Esophagus muscularis mucosa (tissue), 4 donors: ENCODE data around the gene NBDY. TPM values are rescaled to one million over a fixed set of nuclear protein-coding genes. Genes with fewer than 3 reads are reported as not detected.

Experiments
- DNase-seq: peaks from one replicate; pipeline ENCODE4 v3.0.0-alpha.2; 2017; ENCODE audit errors: extremely low spot score
- H3K27ac ChIP-seq, 4 donors: fragments of 200-600 bp; sonication (generic); replicated peaks in 1 of 4; 1 replicate in 3 of 4; 2 replicates in 1 of 4; pipeline ENCODE4 v1.5.1; 2016 to 2019; ENCODE audit warnings: mild to moderate bottlenecking in 1 of 4
- H3K27me3 ChIP-seq, 4 donors: fragments of 200-600 bp; sonication (generic); one replicate each; pipeline versions ENCODE4 v1.5.1 to v1.6.0; 2016 to 2019
- H3K36me3 ChIP-seq, 4 donors: fragments of 200-600 bp; sonication (generic); one replicate each; pipeline ENCODE4 v1.5.1; 2016 to 2019
- H3K4me1 ChIP-seq, 4 donors: fragments of 200-600 bp; sonication (generic); one replicate each; pipeline ENCODE4 v1.5.1; 2016 to 2019
- H3K4me3 ChIP-seq, 4 donors: fragments of 200-600 bp; sonication (generic); 1 replicate in 2 of 4; 2 replicates in 2 of 4; pipeline ENCODE4 v1.5.1; 2016 to 2019; ENCODE audit warnings: mild to moderate bottlenecking in 4 of 4, moderate library complexity in 1 of 4
- H3K9me3 ChIP-seq, 4 donors: fragments of 200-600 bp; sonication (generic); 1 replicate in 3 of 4; 2 replicates in 1 of 4; pipeline ENCODE4 v1.5.1; 2016 to 2019
- EP300 ChIP-seq: sonication (generic); formaldehyde crosslinking; IDR thresholded peaks from one replicate; pipeline ENCODE4 v1.6.1; 2017; ENCODE audit warnings: antibody characterized with exemption
- POLR2A ChIP-seq: fragments of 450-650 bp; IDR thresholded peaks from one replicate; pipeline ENCODE4 v1.6.1; 2017; ENCODE audit warnings: antibody characterized with exemption, moderate library complexity, mild to moderate bottlenecking, low read depth
- POLR2AphosphoS5 ChIP-seq, 2 donors: sonication (generic); formaldehyde crosslinking; IDR thresholded peaks; one replicate each; pipeline ENCODE4 v1.6.1; 2017; ENCODE audit warnings: antibody characterized with exemption in 2 of 2
- WGBS: methylation state at CpG from one replicate; pipeline ENCODE4 v1.1.5; 2018; 5-methylcytosine and 5-hydroxymethylcytosine counted together
- intact Hi-C: fragments of 100-400 bp; cut with DNase I; formaldehyde crosslinking; loops from one replicate; pipeline ENCODE4 v1.15.1; 2023
- total RNA-seq, 4 donors: library from RNA; depleted of rRNA; stranded (reverse); fragments of >200 nt; gene quantifications; one replicate each; pipeline versions ENCODE4 v1.1.0 to v1.2.1, GENCODE V29; 2016
- TF ChIP-seq, protein P1 (sequence below), 3 experiments: fragments of 200-600 bp in 2 of 3; fragments of 450-650 bp in 1 of 3; sonication (generic) in 2 of 3; IDR thresholded peaks; one replicate each; pipeline ENCODE4 v1.5.1; 2017 to 2019; ENCODE audit warnings: antibody characterized with exemption in 3 of 3, mild to moderate bottlenecking in 2 of 3, moderate library complexity in 1 of 3

NBDY gene
- total RNA-seq, 4 donors from 2014 or later, result 11.8 to 19.4 (median 18.7) TPM

DNA sequence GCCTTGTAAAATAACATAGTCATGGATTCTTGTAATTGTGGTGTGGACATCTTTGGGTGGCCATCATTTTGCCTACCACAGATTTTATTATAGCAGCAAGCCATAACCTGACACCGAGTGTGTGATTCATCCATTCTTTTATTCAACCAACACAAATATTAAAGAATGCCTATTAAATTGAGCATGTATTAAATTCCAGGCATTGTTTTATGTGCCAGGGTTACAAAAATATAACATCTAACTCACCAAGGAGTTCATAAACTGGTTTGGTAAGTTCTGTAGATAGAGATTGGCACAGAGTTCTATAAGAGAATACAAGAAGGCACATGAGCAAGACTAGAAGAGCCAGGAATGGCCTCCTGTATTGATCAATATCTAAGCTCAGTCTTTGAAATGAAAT is 18.0 kb downstream of the NBDY start:
- Histone ChIP-seq H3K9me3 (peaks cover 0 to 4% (median 2%) of the 10 kb centered on the region in 4 donors), H3K27me3 (no peaks in the 10 kb centered on the region), H3K4me3 (no peak overlapping the region), H3K4me1 (peaks cover 0 to 9% (median 2%) of the 10 kb centered on the region in 4 donors), H3K36me3 (no peaks in the 10 kb centered on the region), H3K27ac (no peak overlapping the region)
- WGBS, result 80% methylated on average over 1 of the region's 1 CpG
- DNase-seq, result no peak
- intact Hi-C loops, result no loop called here
- TF ChIP-seq, protein P1, sequence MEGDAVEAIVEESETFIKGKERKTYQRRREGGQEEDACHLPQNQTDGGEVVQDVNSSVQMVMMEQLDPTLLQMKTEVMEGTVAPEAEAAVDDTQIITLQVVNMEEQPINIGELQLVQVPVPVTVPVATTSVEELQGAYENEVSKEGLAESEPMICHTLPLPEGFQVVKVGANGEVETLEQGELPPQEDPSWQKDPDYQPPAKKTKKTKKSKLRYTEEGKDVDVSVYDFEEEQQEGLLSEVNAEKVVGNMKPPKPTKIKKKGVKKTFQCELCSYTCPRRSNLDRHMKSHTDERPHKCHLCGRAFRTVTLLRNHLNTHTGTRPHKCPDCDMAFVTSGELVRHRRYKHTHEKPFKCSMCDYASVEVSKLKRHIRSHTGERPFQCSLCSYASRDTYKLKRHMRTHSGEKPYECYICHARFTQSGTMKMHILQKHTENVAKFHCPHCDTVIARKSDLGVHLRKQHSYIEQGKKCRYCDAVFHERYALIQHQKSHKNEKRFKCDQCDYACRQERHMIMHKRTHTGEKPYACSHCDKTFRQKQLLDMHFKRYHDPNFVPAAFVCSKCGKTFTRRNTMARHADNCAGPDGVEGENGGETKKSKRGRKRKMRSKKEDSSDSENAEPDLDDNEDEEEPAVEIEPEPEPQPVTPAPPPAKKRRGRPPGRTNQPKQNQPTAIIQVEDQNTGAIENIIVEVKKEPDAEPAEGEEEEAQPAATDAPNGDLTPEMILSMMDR (IDR thresholded peaks at IDR 0.05), result no peak
- no peak for TF ChIP-seq POLR2AphosphoS5 (IDR thresholded peaks at IDR 0.05)
- no peak for TF ChIP-seq EP300
- TF ChIP-seq POLR2A, result no peak

DNA sequence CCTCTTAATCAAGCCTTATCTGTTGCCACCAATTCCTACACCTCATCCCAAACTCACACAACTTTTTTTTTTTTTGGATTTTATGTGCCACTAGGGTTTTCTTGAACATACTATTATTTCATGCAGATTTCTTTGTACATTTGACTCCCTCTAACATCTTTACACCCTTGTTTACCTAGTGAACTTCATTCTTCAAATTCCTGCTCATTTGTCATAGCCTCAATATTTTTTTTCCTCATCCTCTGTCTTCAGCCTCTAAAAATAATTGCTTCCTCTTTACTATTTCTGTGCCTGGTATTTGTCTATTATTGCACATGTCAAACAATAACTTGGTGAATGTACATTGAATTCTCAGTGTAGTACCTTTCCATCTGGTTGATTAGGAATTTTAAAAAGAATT is 22.0 kb downstream of the NBDY start:
- TF ChIP-seq, protein P1 (IDR thresholded peaks at IDR 0.05), result no peak
- TF ChIP-seq POLR2A (no peak), POLR2AphosphoS5 (IDR thresholded peaks at IDR 0.05) (no peak), EP300 (no peak)
- Histone ChIP-seq H3K27me3 (no peaks in the 10 kb centered on the region), H3K36me3 (no peaks in the 10 kb centered on the region), H3K27ac (no peak overlapping the region), H3K4me3 (no peak overlapping the region), H3K9me3 (no peaks in the 10 kb centered on the region), H3K4me1 (peaks cover 0 to 9% (median 2%) of the 10 kb centered on the region in 4 donors)
- no peak for DNase-seq
- intact Hi-C loops, result no loop called here

DNA sequence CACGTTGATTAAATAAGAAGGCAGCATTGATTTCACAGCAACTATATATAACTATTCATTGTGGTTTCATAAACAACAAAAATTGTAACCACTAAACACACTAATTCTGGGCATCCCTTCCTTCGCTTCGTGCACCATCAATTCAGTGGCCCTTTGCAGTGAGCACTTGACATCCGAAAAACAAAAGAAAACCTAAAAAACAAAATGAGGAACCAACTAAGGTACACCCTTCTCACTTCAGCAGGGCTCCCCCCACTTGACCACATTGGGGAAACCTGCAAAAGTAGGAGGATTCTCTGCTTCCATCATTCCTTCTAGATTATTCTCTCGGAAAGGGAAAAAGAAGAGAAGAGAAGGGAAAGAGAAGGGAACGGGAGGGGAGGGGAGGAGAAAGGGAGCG is 28.3 kb downstream of the NBDY start:
- intact Hi-C loops, result no loop called here

DNA sequence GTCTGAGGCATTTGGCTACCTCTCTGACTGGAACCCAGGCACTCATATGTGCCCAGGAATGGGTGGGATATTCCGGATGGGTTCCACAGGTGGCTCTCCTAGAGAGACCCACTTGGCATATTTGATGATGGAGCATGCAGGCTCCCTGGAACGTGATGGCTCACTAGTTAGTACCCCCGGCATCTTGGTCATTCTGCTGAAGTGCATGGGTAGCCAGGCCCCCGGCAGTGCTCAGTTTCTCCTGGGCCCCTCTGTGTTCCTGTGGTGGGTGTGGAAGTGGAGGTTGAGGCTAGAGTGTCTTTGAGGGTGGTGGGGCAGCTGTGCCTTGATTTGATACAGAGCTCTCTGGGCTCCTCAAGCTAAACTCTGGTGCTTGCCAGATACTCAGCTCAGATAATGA is 29.4 kb downstream of the NBDY start:
- no peak for DNase-seq
- Histone ChIP-seq H3K9me3 (no peaks in the 10 kb centered on the region), H3K27me3 (peaks cover 0 to 3% (median 0%) of the 10 kb centered on the region in 4 donors), H3K4me3 (no peak overlapping the region), H3K4me1 (peaks cover 0 to 7% (median 4%) of the 10 kb centered on the region in 4 donors), H3K36me3 (no peaks in the 10 kb centered on the region), H3K27ac (no peak overlapping the region)
- WGBS, result 80% methylated on average over 4 of the region's 4 CpGs
- TF ChIP-seq EP300 (no peak), POLR2AphosphoS5 (IDR thresholded peaks at IDR 0.05) (no peak), POLR2A (no peak)
- TF ChIP-seq, protein P1 (IDR thresholded peaks at IDR 0.05), result no peak
- intact Hi-C loops, result no loop called here

More for the DNA sequence above, 28.3 kb downstream of the NBDY start:
- Histone ChIP-seq H3K36me3 (no peaks in the 10 kb centered on the region), H3K4me3 (no peak overlapping the region), H3K27ac (no peak overlapping the region), H3K4me1 (peaks cover 0 to 3% (median 0%) of the 10 kb centered on the region in 4 donors), H3K27me3 (peaks cover 0 to 3% (median 0%) of the 10 kb centered on the region in 4 donors), H3K9me3 (no peaks in the 10 kb centered on the region)
- no peak for DNase-seq
- TF ChIP-seq POLR2A, result no peak
- no peak for TF ChIP-seq POLR2AphosphoS5 (IDR thresholded peaks at IDR 0.05)
- TF ChIP-seq EP300, result no peak
- TF ChIP-seq, protein P1 (IDR thresholded peaks at IDR 0.05), result no peak
- WGBS, result 67% methylated on average over 7 of the region's 7 CpGs
